Osteoblast (primary cell): ENCODE measurements around the gene TAF11L6. TPM values are rescaled to one million over a fixed set of nuclear protein-coding genes. Genes with fewer than 3 reads are reported as not detected.
"Not testable (repeated sequence)": the region's sequence is repeated elsewhere in the genome, so short reads cannot be mapped to it uniquely, and the experiment has no call there.

Source experiments
- DNase-seq: peaks from one replicate; pipeline ENCODE4 v3.0.0; 2011; ENCODE audit warnings: low spot score, mixed read lengths; ENCODE audit not compliant: insufficient read length; ENCODE audit errors: missing footprints
- H2AFZ ChIP-seq: 2 replicates; pipeline ENCODE4 v1.6.0; 2011; ENCODE audit warnings: mild to moderate bottlenecking, low read length
- H3K27ac ChIP-seq: 2 replicates; pipeline ENCODE4 v1.5.1; 2011; ENCODE audit warnings: mild to moderate bottlenecking, low read depth, low read length, moderate library complexity
- H3K27me3 ChIP-seq: 2 replicates; pipeline ENCODE4 v1.6.0; 2012; ENCODE audit warnings: mild to moderate bottlenecking, control low read depth, inconsistent platforms, low read length, moderate library complexity; ENCODE audit not compliant: insufficient read depth
- H3K36me3 ChIP-seq: 2 replicates; pipeline ENCODE4 v1.5.1; 2011; ENCODE audit warnings: mild to moderate bottlenecking, low read length, control low read depth, moderate library complexity; ENCODE audit not compliant: insufficient read depth
- H3K4me1 ChIP-seq: 2 replicates; pipeline ENCODE4 v1.5.1; 2011; ENCODE audit warnings: mild to moderate bottlenecking, low read length, control low read depth, moderate library complexity; ENCODE audit not compliant: insufficient read depth
- H3K4me2 ChIP-seq: 2 replicates; pipeline ENCODE4 v1.6.0; 2011; ENCODE audit warnings: mild to moderate bottlenecking, low read length; ENCODE audit not compliant: insufficient read depth
- H3K4me3 ChIP-seq: fragments of 200-600 bp; sonication (generic); 3 replicates; pipeline ENCODE4 v1.5.1; 2012; ENCODE audit warnings: mild to moderate bottlenecking, low read length, inconsistent platforms; ENCODE audit not compliant: insufficient read depth
- H3K79me2 ChIP-seq: 2 replicates; pipeline ENCODE4 v1.6.0; 2012; ENCODE audit warnings: mild to moderate bottlenecking, low read length, control low read depth, inconsistent platforms; ENCODE audit not compliant: insufficient read depth
- H3K9me3 ChIP-seq: 2 replicates; pipeline ENCODE4 v1.5.1; 2011; ENCODE audit warnings: low read depth, low read length, control low read depth
- H4K20me1 ChIP-seq: 2 replicates; pipeline ENCODE4 v1.6.0; 2012; ENCODE audit warnings: mild to moderate bottlenecking, low read length, control low read depth; ENCODE audit not compliant: insufficient read depth
- total RNA-seq: library from RNA; depleted of rRNA; stranded (reverse); fragments of >200 nt; gene quantifications from 2 replicates; pipeline ENCODE4 v1.2.3, GENCODE V29; 2012
- TF ChIP-seq, protein P1 (sequence below): IDR thresholded peaks from 2 replicates; pipeline ENCODE4 v1.5.1; 2011; ENCODE audit warnings: mild to moderate bottlenecking, low read depth, low read length, moderate library complexity; ENCODE audit errors: extremely low read depth

TAF11L6 gene
- total RNA-seq, 1 donor, result not detected

DNA sequence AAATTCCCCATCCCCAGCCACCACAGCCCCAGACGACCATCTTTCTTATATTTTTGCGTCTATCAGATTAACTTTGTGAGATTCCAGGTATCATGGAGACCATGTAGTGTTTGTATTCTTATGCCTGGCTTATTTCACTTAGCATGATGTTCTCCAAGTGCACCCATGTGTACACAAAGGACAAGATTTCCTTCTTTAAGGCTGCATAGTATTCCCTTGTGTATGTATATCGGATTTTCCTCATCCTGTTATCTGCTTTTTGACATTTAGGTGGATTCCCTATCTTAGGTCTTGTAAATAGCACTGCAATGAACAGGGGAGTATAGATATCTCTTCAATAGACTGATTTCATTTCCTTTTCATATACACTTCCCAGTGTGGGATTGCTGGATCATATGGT lies 35.7 kb upstream of the TAF11L6 start:
- Histone ChIP-seq H3K27ac (no peak overlapping the region), H3K27me3 (no peaks in the 10 kb centered on the region), H4K20me1 (no peaks in the 10 kb centered on the region), H3K9me3 (no peaks in the 10 kb centered on the region), H3K36me3 (no peaks in the 10 kb centered on the region), H3K79me2 (no peaks in the 10 kb centered on the region), H3K4me2 (no peak overlapping the region), H3K4me1 (no peaks in the 10 kb centered on the region), H2AFZ (no peak overlapping the region), H3K4me3 (no peak overlapping the region)
- TF ChIP-seq, protein P1, sequence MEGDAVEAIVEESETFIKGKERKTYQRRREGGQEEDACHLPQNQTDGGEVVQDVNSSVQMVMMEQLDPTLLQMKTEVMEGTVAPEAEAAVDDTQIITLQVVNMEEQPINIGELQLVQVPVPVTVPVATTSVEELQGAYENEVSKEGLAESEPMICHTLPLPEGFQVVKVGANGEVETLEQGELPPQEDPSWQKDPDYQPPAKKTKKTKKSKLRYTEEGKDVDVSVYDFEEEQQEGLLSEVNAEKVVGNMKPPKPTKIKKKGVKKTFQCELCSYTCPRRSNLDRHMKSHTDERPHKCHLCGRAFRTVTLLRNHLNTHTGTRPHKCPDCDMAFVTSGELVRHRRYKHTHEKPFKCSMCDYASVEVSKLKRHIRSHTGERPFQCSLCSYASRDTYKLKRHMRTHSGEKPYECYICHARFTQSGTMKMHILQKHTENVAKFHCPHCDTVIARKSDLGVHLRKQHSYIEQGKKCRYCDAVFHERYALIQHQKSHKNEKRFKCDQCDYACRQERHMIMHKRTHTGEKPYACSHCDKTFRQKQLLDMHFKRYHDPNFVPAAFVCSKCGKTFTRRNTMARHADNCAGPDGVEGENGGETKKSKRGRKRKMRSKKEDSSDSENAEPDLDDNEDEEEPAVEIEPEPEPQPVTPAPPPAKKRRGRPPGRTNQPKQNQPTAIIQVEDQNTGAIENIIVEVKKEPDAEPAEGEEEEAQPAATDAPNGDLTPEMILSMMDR, result no peak
- DNase-seq, result no peak

DNA sequence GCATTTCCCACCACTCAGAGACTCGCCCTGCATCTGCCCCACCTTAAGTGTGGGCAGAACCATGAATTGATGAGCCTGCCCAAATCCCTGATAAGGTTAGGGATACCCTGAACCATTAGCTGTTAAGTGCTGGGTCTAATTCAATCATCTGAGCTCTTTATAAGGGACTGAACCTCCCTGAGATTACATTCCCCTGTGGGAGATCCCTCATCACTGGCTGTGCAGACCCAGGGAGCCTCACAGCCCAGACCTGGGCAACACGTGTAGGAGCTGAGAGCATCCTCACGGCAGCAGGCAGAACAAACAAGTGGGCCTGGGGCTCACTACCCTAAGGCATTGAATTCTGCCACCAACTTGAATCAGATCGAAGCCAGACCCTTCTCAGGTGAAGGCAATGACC lies 31.0 kb upstream of the TAF11L6 start:
- no peak overlapping the region for H3K4me3 ChIP-seq
- no peaks in the 10 kb centered on the region for H3K27me3 ChIP-seq
- H2AFZ ChIP-seq, result no peak overlapping the region
- no peaks in the 10 kb centered on the region for H3K36me3 ChIP-seq
- H3K9me3 ChIP-seq, result no peaks in the 10 kb centered on the region
- no peaks in the 10 kb centered on the region for H3K79me2 ChIP-seq
- no peaks in the 10 kb centered on the region for H3K4me1 ChIP-seq
- TF ChIP-seq, protein P1, result no peak
- H3K27ac ChIP-seq, result no peak overlapping the region
- no peaks in the 10 kb centered on the region for H4K20me1 ChIP-seq
- DNase-seq, result no peak
- H3K4me2 ChIP-seq, result no peak overlapping the region

DNA sequence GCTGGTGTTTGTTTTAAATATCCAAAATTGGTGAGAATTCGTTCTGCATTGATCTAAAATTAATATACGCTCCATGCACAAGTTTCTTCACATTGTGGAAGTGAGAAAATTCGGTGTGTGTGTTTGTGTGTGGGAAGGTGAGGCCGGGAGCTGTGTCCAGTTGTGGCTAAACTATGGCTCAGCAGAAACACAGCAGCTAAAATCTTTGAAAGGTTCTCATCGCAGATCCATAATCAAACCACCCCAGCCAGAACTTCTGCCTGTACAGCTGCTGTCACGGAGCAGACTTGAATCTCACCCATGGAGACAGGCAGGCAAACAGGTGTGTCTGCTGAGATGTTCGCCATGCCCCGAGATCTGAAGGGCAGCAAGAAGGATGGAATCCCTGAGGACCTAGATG lies 30.5 kb upstream of the TAF11L6 start, which contains the start of gene TAF11L2:
Gene TAF11L2 (plus strand): TSS at position 301 of the 400 bp plus-strand sequence.
- not testable (repeated sequence) for H3K27me3 ChIP-seq, H3K4me3 ChIP-seq, H3K9me3 ChIP-seq, H3K36me3 ChIP-seq, H4K20me1 ChIP-seq, H3K4me2 ChIP-seq, H2AFZ ChIP-seq, H3K27ac ChIP-seq, H3K79me2 ChIP-seq, H3K4me1 ChIP-seq, DNase-seq

DNA sequence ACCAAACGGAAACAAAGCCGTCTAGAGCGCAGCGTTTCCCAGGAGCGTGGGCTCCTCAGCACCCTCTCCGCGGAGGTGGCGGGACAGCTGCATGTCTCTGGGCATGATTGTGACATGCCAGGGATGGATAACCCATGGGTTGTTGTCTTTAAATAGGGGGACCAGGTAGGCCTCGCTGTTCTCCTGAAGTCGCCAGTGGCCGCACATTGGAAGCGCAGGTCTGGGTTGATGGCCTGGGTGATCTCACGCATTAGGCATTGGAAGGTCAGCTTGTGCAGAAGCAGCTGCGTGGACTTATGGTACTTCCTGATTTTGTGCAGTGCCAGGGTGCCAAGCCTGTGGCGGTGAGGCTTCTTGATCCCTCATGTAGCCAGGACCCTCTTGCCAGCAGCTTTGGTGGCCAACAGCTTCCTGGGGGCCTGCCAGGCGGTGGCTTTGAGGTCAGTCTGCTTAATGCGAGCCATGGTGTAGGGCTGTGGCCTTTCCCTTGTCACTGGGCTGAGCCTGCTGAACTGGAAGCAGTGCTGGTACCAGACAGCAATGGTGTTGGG lies 16.6 kb upstream of the TAF11L6 start:
- H3K4me3 ChIP-seq, result no peak overlapping the region
- no peaks in the 10 kb centered on the region for H3K36me3 ChIP-seq
- H4K20me1 ChIP-seq, result no peaks in the 10 kb centered on the region
- no peak overlapping the region for H3K4me2 ChIP-seq
- no peak for DNase-seq
- no peak overlapping the region for H3K27ac ChIP-seq
- H3K9me3 ChIP-seq, result no peaks in the 10 kb centered on the region
- no peaks in the 10 kb centered on the region for H3K4me1 ChIP-seq
- no peak overlapping the region for H2AFZ ChIP-seq
- TF ChIP-seq, protein P1, result no peak
- no peaks in the 10 kb centered on the region for H3K27me3 ChIP-seq
- H3K79me2 ChIP-seq, result no peaks in the 10 kb centered on the region

DNA sequence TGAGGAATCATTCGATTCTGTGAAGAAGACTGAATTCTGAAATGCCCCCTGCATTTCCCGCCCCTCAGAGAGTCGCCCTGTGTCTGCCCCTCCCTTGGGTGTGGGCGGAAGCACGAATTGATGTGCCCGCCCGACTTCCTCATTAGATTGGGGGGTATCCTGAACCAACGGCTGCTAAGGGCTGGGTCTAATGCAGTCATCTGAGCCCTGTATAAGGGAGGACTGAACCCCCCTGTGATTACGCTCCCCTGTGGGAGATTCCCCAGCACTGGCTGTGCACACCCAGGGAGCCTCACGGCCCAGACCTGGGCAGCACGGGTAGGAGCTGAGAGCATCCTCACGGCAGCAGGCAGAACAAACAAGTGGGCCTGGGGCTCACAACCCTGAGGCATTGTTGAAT lies 10.9 kb upstream of the TAF11L6 start:
- not testable (repeated sequence) for H3K4me3 ChIP-seq, H3K27ac ChIP-seq, H3K36me3 ChIP-seq, H3K4me1 ChIP-seq, H2AFZ ChIP-seq, H3K9me3 ChIP-seq, H4K20me1 ChIP-seq, DNase-seq, H3K4me2 ChIP-seq, H3K27me3 ChIP-seq, H3K79me2 ChIP-seq

DNA sequence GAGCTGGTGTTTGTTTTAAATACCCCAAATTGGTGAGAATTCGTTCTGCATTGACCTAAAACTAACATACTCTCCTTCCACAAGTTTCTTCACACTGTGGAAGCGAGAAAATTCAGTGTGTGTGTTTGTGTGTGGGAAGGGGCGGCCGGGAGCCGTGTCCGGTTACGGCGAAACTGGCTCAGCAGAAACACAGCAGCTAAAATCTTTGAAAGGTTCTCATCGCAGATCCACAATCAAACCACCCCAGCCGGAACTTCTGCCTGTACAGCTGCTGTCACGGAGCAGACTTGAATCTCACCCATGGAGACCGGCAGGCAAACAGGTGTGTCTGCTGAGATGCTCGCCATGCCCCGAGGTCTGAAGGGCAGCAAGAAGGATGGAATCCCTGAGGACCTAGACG lies 10.4 kb upstream of the TAF11L6 start, which contains the start of gene TAF11L3:
Gene TAF11L3 (plus strand): TSS at position 301 of the 400 bp plus-strand sequence.
- DNase-seq, result not testable (repeated sequence)

DNA sequence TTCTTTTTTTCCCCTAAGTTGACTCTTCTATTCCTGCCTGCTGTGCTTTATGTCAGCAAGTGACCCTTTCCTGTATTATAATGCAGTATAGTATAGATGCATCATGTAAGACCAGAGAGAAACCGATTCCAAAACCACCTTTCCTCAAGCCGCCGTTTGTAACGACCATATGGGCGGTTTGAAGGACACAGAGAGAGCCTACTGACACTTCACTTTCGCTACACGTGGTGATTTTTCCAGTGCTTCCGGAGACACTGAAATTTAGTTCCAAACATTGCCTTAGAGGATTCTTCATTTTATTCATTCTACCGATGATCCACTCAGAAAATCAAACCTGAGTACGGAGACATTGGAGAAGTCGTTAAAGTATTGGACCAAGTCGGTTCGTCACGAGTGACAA lies 9.0 kb upstream of the TAF11L6 start:
- H3K79me2 ChIP-seq, H3K36me3 ChIP-seq, H3K27me3 ChIP-seq, H3K4me3 ChIP-seq, H4K20me1 ChIP-seq, DNase-seq, H3K4me1 ChIP-seq, H2AFZ ChIP-seq, H3K9me3 ChIP-seq, H3K4me2 ChIP-seq, H3K27ac ChIP-seq: not testable (repeated sequence)

More for the DNA sequence above, 10.4 kb upstream of the TAF11L6 start, which contains the start of gene TAF11L3:
- not testable (repeated sequence) for H3K27me3 ChIP-seq, H3K9me3 ChIP-seq, H2AFZ ChIP-seq, H3K36me3 ChIP-seq, H3K4me1 ChIP-seq, H3K4me3 ChIP-seq, H4K20me1 ChIP-seq, H3K4me2 ChIP-seq, H3K79me2 ChIP-seq, H3K27ac ChIP-seq
